SK-N-MC (cell line): ENCODE data around the gene METTL24.

Experiments
- EZH2 ChIP-seq: fragments of 200-600 bp; sonication (generic); IDR thresholded peaks from one replicate; pipeline ENCODE4 v1.6.1; 2017; ENCODE audit warnings: antibody characterized with exemption
- POLR2AphosphoS5 ChIP-seq: IDR thresholded peaks from 2 replicates; pipeline ENCODE4 v1.6.1; 2012; ENCODE audit warnings: mild to moderate bottlenecking, low read depth, low read length, borderline replicate concordance

GRCh38 chr6:110298916-110299315, 59.2 kb downstream of the METTL24 start:
- TF ChIP-seq POLR2AphosphoS5 (no peak), EZH2 (no peak)
